ENCODE measurements around the gene SMAP1. TPM values are rescaled to one million over a fixed set of nuclear protein-coding genes. Genes with fewer than 3 reads are reported as not detected.

The SMAP1 gene
- total RNA-seq, 1 donor from 2014 or later: 27.7 TPM

DNA sequence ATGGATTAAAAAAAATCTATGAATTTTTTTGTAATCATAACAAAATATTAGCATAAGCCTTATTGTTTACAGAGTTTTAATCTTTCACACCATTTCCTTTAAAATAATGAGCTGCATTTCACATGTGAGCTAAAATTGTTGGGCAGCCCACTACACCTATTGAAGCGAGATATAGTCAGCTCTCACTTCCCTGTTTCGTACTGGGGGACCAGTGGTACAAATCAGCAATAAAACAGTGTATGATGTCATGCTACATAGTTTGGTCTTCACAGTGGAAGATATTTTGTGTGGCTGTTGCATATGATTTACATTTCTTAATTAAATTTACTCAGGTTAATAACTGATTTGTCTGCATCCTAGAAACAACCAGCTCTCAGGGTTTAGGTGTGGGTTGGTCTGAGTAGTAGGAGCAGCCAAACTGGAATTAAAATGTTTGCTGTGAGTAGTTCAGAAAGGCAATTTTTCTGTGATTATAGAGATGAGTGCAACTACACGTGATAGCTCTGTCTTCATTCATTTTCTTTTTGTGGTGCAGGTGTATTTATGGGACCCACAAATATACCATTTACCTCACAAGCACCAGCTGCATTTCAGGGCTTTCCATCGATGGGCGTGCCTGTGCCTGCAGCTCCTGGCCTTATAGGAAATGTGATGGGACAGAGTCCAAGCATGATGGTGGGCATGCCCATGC lies 189.8 kb downstream of the SMAP1 start:
- ATAC-seq (ENCODE audit: poor library complexity) (no peak), DNase-seq (no peak)
- intact Hi-C loops (cut with DNase I): no loop called here

DNA sequence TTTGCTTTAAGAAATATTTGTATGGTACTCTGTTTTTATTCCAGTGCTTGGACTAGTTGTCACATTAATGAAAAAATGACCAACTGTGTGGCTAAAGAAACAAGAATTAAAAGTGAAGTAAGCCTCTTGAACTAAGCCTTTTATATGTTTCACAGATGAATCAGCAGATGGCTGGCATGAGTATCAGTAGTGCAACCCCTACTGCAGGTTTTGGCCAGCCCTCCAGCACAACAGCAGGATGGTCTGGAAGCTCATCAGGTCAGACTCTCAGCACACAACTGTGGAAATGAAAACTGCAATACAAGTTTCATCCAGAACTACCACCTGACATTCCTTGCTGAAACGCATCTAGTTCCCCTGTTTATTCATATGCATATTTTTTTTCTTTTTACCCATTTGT lies 192.4 kb downstream of the SMAP1 start:
- intact Hi-C loops (cut with DNase I): no loop called here
- DNase-seq (no peak), ATAC-seq (ENCODE audit: poor library complexity) (no peak)

DNA sequence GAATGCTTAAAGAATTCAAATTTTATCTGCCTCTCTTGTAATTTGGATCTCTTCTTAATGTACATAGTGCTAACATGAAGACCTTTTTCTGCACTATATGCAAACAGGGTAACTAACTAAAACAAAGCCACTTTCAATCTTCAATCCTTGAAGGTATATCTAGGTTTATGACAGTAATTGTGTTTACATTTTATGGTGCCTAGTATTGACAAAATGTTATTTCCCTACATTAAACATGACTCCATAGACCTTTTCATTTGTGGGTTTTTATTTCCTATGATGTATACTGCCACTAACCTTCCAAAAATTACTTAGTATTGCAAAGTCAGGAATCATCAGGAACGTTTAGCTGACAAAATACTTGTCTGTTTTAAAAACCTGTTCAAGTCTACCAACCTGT lies 193.2 kb downstream of the SMAP1 start:
- no peak for ATAC-seq (ENCODE audit: poor library complexity)
- DNase-seq: no peak
- intact Hi-C loops (cut with DNase I): no loop called here

DNA sequence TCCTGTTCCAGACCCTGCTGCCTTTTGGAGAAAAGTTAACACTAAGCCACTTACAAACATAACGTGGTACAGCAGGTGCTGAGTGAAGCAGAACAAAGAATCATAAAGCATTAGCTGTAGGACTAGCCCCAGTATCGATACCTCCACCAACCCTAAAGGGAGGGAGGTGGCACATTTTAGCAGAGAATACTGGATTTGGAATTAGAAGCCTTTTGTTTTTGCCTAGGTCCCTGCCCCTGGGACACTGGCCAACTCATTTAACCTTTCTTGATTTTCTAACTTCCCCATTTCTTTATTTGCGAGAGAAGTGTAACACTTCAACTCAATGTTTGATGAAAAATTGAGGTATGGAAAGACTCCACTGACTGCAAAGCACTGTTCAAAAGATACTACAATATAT lies 195.7 kb downstream of the SMAP1 start:
- DNase-seq: no peak
- intact Hi-C loops (cut with DNase I): no loop called here
- no peak for ATAC-seq (ENCODE audit: poor library complexity)

DNA sequence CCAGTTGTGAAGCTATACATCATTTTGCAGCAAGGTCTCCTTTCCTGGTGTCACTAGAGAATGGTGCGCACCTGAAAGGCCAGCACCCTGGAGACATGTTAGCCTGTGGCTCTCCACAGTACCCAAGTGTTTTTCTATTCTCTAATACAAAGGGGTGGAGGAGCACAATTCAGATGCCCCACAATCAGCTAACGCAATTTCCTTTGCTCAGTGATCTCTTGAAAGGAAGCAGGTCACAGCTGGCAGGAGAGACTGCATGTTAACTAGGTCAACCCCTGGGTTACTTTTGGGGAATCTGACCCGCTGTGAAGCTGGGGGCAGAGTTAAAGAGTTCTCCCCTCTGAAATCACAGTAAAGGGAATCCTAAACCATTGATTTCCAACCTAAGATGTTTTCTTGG lies 196.7 kb downstream of the SMAP1 start:
- ATAC-seq (ENCODE audit: poor library complexity): no peak
- intact Hi-C loops (cut with DNase I): no loop called here

DNA sequence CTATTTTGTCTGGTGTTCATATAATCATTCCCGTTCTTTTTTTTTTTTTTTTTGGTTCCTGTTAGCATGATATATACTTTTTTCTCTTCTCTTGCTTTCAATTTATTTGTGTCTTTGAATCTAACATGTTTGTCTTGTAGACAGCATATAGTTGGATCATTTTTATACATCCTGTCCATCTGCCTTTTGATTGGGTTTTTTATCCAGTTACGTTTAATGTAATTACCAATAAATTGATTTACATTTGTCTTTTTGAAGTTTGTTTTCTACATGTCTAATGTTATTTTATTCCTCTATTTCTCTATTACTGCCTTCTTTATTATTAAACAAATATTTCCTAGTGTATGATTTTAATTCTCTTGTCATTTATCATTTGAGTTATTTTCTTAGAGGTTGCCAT lies 204.8 kb downstream of the SMAP1 start:
- no peak for ATAC-seq (ENCODE audit: poor library complexity)
- intact Hi-C loops (cut with DNase I): no loop called here
- no peak for DNase-seq

More for the DNA sequence above, 196.7 kb downstream of the SMAP1 start:
- no peak for DNase-seq

DNA sequence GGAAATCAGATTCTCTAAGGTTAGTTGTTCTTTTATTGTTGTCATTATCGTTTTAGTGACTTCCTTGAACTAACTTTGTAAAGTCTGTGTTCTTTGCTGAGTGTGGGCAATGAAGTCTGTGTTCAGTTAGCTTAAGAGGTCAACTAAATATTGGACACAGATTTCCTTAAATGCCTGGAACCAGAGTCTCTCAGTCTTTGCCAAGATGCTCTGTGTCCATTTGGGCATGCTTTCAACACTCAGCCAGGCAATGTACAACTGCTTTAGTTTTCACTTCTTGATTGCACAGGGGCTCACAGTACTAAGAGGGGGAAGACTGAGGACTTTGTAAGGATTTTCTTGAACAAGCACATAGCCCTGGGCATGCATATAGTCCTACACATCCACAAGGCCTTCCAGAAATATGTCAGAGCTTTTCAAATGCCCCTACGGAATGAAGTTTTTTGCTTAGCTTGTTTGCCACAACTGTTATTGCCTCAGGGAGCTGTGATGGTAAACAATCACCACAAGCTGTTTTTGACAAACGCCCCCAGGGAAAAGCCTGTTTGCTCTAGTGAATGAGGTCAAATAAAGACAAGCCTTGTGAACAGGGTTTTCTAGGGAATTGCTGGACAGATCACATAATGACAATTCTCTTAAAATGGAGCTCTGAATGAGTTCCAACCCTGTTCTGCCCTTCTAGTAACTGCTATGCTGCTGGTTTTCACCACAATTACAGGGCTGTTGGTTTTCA lies 206.7 kb downstream of the SMAP1 start:
- intact Hi-C loops (cut with DNase I): no loop called here
- DNase-seq: no peak
- ATAC-seq (ENCODE audit: poor library complexity): no peak

DNA sequence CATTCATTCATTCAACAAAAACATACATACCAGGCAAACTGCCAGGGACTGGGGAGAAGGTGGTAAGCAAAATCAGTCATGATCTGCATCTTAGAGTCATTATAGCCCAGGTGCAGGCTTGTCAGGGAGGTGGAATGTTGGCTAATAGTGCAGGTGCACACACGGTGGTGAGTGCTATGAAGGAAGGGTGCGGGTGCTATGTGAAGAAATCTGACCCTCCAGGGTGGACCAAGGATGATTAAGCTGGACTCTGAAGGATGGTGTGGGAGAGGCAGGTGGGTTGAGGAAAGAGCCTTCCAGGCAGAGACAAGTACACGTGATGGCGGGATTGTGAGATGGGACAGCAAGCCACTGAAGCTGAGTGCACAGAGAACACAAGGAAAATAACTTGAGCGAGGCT lies 211.8 kb downstream of the SMAP1 start:
- intact Hi-C loops (cut with DNase I): no loop called here
- ATAC-seq (ENCODE audit: poor library complexity): no peak
- DNase-seq: no peak

DNA sequence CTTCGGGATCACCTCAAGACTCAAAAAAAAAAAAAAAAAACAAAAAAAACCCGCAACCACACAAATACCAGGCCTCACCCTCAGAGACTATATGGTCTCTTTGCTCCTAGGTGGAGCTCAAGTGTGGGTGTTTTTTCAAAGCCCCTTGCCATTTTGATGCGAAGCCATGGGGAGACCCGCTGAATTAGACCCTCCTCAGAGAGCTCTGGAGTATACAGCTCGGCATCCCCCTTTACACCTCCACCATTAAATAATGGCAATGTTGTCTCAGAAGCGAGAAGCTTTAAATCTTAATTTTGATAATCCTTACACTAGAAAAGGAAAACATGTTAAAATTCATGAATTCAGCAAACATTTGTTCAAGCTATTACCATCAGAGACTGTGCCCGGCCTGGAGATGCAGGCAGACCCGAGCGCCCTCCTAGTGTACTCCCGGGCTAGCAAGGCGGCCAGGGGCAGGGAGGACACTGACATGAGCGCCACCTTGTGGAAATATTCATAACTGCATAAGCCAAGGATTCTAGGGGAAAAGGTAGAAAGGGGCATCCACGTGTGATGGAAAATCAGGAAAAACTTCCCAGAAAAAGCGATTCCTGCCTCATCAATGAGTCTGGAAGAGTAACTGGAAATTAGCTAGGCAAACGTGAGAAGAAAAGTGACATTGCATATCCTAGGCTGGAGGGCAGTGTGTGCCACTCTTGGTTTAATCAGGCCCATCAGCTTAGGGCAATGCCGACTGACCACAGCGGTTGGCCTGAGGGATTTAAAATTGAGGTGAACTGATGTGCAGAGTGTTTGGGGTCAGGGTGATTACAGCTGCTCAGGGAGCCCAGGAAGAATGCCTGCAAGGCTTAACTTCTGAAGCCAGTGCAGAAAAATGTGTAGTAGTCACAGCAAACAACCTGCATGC lies 216.6 kb downstream of the SMAP1 start:
- DNase-seq (peak; percentile 68), ATAC-seq (ENCODE audit: poor library complexity) (peak; percentile 91)
- intact Hi-C loops (cut with DNase I): loop anchor here (5.0 kb wide), 1 partner anchor 177 kb away; no protein-coding TSS in a partner anchor

DNA sequence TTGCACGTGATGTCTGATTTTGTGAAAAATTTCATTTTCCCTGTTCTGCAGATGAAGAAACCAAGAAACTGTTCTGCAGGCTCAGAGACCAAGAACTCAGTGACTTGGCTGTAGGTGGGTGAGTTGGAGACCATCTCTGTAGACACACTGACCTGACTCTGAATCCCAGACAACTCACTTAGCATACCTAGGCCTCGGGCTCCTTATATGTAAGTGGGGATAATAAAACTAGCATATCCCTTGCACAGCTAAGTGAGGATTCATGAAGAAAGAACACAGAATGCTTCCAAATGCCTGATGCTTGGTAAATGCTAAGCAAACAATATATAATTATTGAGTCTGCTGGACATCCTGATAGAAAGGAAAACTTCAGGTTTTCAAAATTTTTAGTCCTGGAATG lies 218.4 kb downstream of the SMAP1 start:
- intact Hi-C loops (cut with DNase I): no loop called here
- no peak for ATAC-seq (ENCODE audit: poor library complexity)
- DNase-seq: no peak

DNA sequence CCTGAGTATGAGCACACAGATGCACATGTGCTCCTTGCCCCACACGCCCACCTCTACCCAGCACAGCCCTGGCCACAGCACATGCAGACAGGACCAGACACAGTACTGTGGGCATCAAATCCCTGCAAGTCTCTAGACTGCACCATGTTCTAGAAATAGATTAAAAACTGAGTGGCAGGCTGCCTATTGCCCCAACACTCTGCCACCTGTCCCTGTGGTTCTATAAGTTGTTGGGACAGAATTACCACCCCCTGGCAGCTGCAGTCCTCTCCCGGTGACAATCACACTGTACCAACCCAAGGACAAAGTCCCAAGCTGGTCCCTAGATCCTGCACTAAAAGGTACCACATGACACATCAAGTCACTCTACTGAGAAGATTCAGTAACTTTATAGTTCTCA lies 219.0 kb downstream of the SMAP1 start:
- DNase-seq (no peak), ATAC-seq (ENCODE audit: poor library complexity) (no peak)
- intact Hi-C loops (cut with DNase I): no loop called here

DNA sequence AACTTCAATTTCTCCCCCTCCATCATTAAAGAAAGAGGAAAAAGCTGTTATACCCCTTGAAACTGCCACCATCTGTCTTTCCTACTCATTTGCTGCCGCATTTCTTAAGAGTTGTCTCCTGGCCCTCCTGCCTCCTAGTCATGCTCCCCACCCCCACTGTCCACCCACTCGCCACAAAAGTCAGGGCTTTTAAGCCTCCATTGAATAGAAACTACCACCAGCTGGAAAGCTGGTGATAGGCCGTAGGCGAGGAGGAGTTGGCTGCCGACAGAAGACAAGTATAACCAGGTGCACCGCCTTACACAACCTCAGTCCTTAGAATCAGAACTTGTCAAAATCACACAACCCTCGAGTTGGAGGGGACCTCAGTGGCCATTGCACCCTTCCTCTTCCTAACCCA lies 221.6 kb downstream of the SMAP1 start:
- ATAC-seq (ENCODE audit: poor library complexity) (no peak), DNase-seq (no peak)
- intact Hi-C loops (cut with DNase I): no loop called here

DNA sequence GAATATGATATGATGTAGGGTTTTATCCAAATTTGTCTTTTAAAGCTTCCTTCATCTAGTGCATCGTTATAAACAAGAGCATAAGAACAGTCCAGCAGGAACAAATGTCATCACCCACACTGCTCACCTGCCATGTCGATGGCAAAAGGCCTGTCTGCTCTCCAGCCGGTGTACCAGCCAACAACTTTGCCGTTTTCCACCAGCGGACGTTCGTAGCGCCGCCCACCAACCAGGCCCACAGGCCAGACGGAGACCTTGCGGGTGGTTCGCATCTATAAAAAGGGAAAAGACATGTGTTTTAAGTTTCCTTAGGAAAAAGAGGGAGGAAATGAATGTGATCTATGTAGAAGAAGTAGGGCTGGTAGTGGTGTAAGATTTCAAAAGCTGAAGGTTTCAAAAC lies 226.3 kb downstream of the SMAP1 start:
- DNase-seq: no peak
- intact Hi-C loops (cut with DNase I): no loop called here
- no peak for ATAC-seq (ENCODE audit: poor library complexity)

DNA sequence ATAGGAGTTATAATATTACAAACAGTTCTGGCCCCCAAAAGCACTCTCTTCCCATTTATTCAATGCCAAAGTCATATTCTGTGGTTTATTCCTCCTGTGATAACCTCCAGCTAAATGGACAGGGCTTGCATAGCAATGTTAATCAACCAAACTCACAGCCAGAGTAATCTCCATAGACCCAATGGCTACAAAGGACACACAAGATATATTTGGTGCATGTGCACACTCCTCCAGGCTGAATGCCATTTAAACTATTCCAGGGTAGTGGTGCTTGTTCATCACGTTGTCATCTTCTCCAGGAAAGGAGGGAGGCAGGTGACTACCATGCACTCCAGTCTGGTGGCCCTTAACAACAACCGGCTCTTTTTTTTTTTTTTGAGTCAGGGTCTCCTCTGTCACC lies 232.4 kb downstream of the SMAP1 start:
- no peak for DNase-seq
- intact Hi-C loops (cut with DNase I): no loop called here
- ATAC-seq (ENCODE audit: poor library complexity): peak; percentile 73

DNA sequence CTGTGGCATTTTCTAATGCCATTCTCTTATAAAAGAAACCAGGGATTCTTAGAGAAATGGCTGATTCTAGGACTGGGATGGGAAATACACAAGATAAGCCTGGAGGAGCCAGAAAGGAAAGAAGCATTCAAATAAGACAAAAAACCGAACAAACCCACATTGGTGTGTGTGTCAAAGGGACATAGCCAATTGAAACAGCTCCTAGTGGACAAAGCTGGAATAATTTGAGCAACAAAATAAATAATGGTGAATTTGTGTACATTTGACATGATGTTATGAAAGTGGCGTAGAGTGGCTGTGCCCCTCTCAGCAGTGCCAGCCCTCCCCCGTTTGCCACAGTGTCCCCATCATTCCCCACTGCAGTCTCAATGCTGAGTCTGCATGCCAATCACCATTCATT lies 233.6 kb downstream of the SMAP1 start:
- no peak for ATAC-seq (ENCODE audit: poor library complexity)
- intact Hi-C loops (cut with DNase I): no loop called here
- DNase-seq: no peak

DNA sequence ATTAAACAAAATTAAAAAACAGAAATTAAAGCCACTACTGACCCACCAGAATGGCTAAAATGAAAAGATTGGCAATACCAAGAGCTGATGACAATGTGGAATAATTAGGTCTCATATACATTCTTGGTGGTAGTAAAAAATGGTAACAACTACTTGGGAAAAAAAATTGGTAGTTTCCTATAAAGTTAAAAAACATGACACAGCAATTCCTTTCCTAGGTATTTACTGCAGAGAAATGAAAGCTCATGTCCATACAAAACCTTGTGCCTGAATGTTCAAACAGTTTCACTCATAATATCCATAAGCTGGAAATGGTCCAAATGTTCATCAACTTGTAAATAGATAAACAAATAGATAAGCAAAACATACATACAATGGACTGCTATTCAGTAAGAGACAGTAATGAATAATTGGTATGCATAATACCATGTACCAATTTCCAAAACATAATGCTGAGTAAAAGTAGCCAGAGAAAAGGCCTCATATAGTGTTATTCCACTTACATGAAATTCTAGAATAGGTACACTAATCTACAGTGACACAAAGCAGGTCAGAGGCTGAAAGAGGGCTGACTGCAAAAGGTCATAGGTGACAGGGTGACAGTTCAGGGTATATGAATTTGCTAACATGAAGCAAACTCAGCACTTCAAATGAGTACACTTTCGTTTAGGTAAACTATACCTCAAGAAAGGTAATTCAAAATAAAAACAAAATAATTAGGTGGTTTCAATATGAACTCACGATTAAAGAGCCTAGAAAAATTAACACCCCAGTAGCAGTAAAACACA lies 236.2 kb downstream of the SMAP1 start:
- DNase-seq: no peak
- intact Hi-C loops (cut with DNase I): no loop called here
- ATAC-seq (ENCODE audit: poor library complexity): no peak

DNA sequence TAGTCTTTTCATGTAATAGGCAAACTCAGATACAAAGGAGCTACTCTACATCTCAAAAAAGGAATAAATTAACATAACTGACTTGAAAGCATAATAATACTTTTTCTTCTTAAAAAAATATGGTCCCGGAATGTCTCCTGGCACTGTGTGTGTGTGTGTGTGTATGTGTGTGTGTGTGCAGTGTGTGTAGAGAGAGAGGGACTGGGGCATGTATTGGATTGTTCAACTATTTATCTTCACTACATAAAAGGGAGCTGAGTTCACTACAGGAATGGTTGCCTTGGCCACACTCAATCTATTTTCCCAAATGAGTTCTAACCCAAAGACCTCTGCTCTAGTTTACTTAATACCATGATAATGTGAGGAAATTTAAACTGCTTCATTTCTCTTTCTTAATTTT lies 238.1 kb downstream of the SMAP1 start:
- ATAC-seq (ENCODE audit: poor library complexity) (no peak), DNase-seq (no peak)
- intact Hi-C loops (cut with DNase I): no loop called here

Data from Right ventricle myocardium superior (tissue), 1 donor.